IMR-90 (cell line): ENCODE data around the gene RGS17. TPM values are rescaled to one million over a fixed set of nuclear protein-coding genes. Genes with fewer than 3 reads are reported as not detected.

Experiments
- ATAC-seq: fragments of 200-7000 bp; cut with Tn5 transposase; 2 replicates; pipeline ENCODE4 v1.9.1; 2020; ENCODE audit warnings: low read depth, mild to moderate bottlenecking, moderate library complexity
- BruUV-seq: library from RNA; stranded (reverse); fragments of 400-500 nt; replicated peaks from 2 replicates; lab custom pipeline; 2021; lab: Mats Ljungman, UMichigan
- CTCF ChIA-PET: fragments of 300-600 bp; formaldehyde crosslinking; extraction: SDS; loops from one replicate; lab custom pipeline; 2021; ENCODE audit warnings: antibody characterized with exemption; lab: Yijun Ruan, JAX
- POLR2A ChIA-PET: fragments of 300-600 bp; sonication (Branson Sonifier 250); formaldehyde crosslinking; loops from one replicate; lab custom pipeline; 2022; ENCODE audit warnings: antibody characterized with exemption; ENCODE audit not compliant: unreplicated experiment; lab: Charles Lee
- DNase-seq: peaks from one replicate; pipeline ENCODE4 v3.0.0; 2013
- H2AFZ ChIP-seq: replicated peaks from 2 replicates; pipeline ENCODE3; 2013; ENCODE audit warnings: low read length, mild to moderate bottlenecking; ENCODE audit not compliant: poor library complexity
- H2AK5ac ChIP-seq: 2 replicates; pipeline ENCODE4 v1.6.1; 2013; ENCODE audit warnings: low read depth, low read length, inconsistent platforms
- H2AK9ac ChIP-seq: replicated peaks from 2 replicates; pipeline ENCODE3; 2013; ENCODE audit warnings: mild to moderate bottlenecking, low read depth, low read length, moderate library complexity; ENCODE audit not compliant: poor library complexity
- H2BK120ac ChIP-seq: 2 replicates; pipeline ENCODE4 v1.6.1; 2013; ENCODE audit warnings: low read depth, low read length, inconsistent platforms
- H2BK15ac ChIP-seq: 3 replicates; pipeline ENCODE4 v1.6.1; 2013; ENCODE audit warnings: low read depth, low read length, inconsistent platforms
- H2BK20ac ChIP-seq: 2 replicates; pipeline ENCODE4 v1.6.1; 2013; ENCODE audit warnings: low read depth, mild to moderate bottlenecking, inconsistent platforms, low read length, moderate library complexity
- H2BK5ac ChIP-seq: 2 replicates; pipeline ENCODE4 v1.6.1; 2013; ENCODE audit warnings: mild to moderate bottlenecking, low read depth, low read length, inconsistent platforms; ENCODE audit not compliant: poor library complexity, severe bottlenecking
- H3K14ac ChIP-seq: replicated peaks from 2 replicates; pipeline ENCODE4 v1.6.1; 2013; ENCODE audit warnings: low read depth, low read length, inconsistent platforms
- H3K18ac ChIP-seq: 2 replicates; pipeline ENCODE4 v1.6.1; 2013; ENCODE audit warnings: low read depth, low read length, control low read depth
- H3K23ac ChIP-seq: 2 replicates; pipeline ENCODE4 v1.6.1; 2013; ENCODE audit warnings: low read depth, low read length, inconsistent platforms
- H3K27ac ChIP-seq: 2 replicates; pipeline ENCODE4 v1.5.1; 2013; ENCODE audit warnings: mild to moderate bottlenecking, control low read depth, low read length; ENCODE audit not compliant: insufficient read depth
- H3K27me3 ChIP-seq: 2 replicates; pipeline ENCODE4 v1.6.1; 2013; ENCODE audit warnings: low read length; ENCODE audit not compliant: control insufficient read depth, insufficient read depth
- H3K36me3 ChIP-seq: 2 replicates; pipeline ENCODE4 v1.6.1; 2013; ENCODE audit warnings: low read length, mixed read lengths; ENCODE audit not compliant: control insufficient read depth, insufficient read depth
- H3K4ac ChIP-seq: 2 replicates; pipeline ENCODE4 v1.6.1; 2013; ENCODE audit warnings: low read depth, low read length, inconsistent platforms
- H3K4me1 ChIP-seq: 2 replicates; pipeline ENCODE4 v1.6.1; 2013; ENCODE audit warnings: low read length, mixed read lengths; ENCODE audit not compliant: control insufficient read depth, insufficient read depth
- H3K4me2 ChIP-seq: 2 replicates; pipeline ENCODE4 v1.6.1; 2013; ENCODE audit warnings: low read depth, mild to moderate bottlenecking, control low read depth, low read length, moderate library complexity
- H3K4me3 ChIP-seq: 2 replicates; pipeline ENCODE4 v1.5.1; 2013; ENCODE audit warnings: low read depth, mild to moderate bottlenecking, control low read depth, low read length, moderate library complexity; ENCODE audit not compliant: insufficient read depth
- H3K56ac ChIP-seq: 2 replicates; pipeline ENCODE4 v1.6.1; 2013; ENCODE audit warnings: low read length, inconsistent platforms; ENCODE audit not compliant: insufficient read depth; ENCODE audit errors: extremely low read depth
- H3K79me1 ChIP-seq, 2 experiments: 2 replicates each; pipeline ENCODE4 v1.6.1; 2013; ENCODE audit warnings: low read length in 2 of 2, inconsistent platforms in 1 of 2, low read depth in 1 of 2
- H3K9ac ChIP-seq: 2 replicates; pipeline ENCODE4 v1.6.1; 2013; ENCODE audit warnings: low read depth, low read length, control low read depth
- H3K9me1 ChIP-seq: 2 replicates; pipeline ENCODE4 v1.6.1; 2013; ENCODE audit warnings: low read length, inconsistent platforms; ENCODE audit not compliant: insufficient read depth
- H3K9me3 ChIP-seq: 2 replicates; pipeline ENCODE4 v1.6.1; 2013; ENCODE audit warnings: low read length; ENCODE audit not compliant: control insufficient read depth, insufficient read depth
- H4K20me1 ChIP-seq: 2 replicates; pipeline ENCODE4 v1.6.1; 2013; ENCODE audit warnings: low read length, inconsistent platforms; ENCODE audit not compliant: insufficient read depth
- H4K5ac ChIP-seq: 2 replicates; pipeline ENCODE4 v1.6.1; 2013; ENCODE audit warnings: mild to moderate bottlenecking, low read depth, low read length, control low read depth
- H4K8ac ChIP-seq, 2 experiments: 2 replicates each; pipeline ENCODE4 v1.6.1; 2013; ENCODE audit warnings: low read depth in 2 of 2, low read length in 2 of 2, control low read depth in 1 of 2, inconsistent platforms in 1 of 2
- H4K91ac ChIP-seq: 2 replicates; pipeline ENCODE4 v1.6.1; 2013; ENCODE audit warnings: low read depth, low read length, inconsistent platforms; ENCODE audit not compliant: insufficient read depth
- CHD1 ChIP-seq: IDR thresholded peaks from 2 replicates; pipeline ENCODE4 v1.6.1; 2012; ENCODE audit warnings: low read depth, low read length, improper control_type of control experiment
- WGBS, 2 experiments: methylation state at CpG; one replicate each; pipeline versions ENCODE4 v1.1.5 to v1.1.7; 2013; ENCODE audit warnings: missing lambda C conversion rate in 2 of 2; ENCODE audit not compliant: insufficient read length in 1 of 2; ENCODE audit errors: extremely low coverage in 2 of 2; 5-methylcytosine and 5-hydroxymethylcytosine counted together
- dilution Hi-C: fragments of 300-500 bp; cut with HindIII; formaldehyde crosslinking; loops from one replicate; pipeline ENCODE4 v1.14.3; 2018; ENCODE audit warnings: low sequenced_read_pairs; ENCODE audit not compliant: unreplicated experiment
- in situ Hi-C: fragments of 300-500 bp; cut with MboI; formaldehyde crosslinking; loops from 3 replicates; pipeline ENCODE4 v1.14.3; 2019; ENCODE audit warnings: low sequenced_read_pairs, inconsistent platforms, mixed read lengths
- intact Hi-C: fragments of 100-400 bp; cut with micrococcal nuclease; formaldehyde crosslinking; loops from 2 replicates; pipeline ENCODE4 v1.10.0; 2022
- polyA plus RNA-seq, 3 experiments: library from polyadenylated mRNA; depleted of rRNA; stranded (reverse); fragments of >200 nt; gene quantifications; 2 replicates each; pipeline ENCODE4 v1.2.3, GENCODE V29; 2012; ENCODE audit warnings: low replicate concordance in 1 of 3
- total RNA-seq: library from RNA; depleted of rRNA; stranded (reverse); fragments of >200 nt; gene quantifications from 2 replicates; pipeline ENCODE4 v1.2.3, GENCODE V29; 2012
- TF ChIP-seq, protein P1 (sequence below): fragments of 150-350 bp; IDR thresholded peaks from 2 replicates; pipeline ENCODE4 v1.6.1; 2016; ENCODE audit warnings: low read depth, mild to moderate bottlenecking, low read length, moderate library complexity, borderline replicate concordance

RGS17 gene
- total and polyA plus RNA-seq, 2 of the 4 experiments (the other 2 are of a cell fraction): 0.75 to 1.4 TPM

DNA sequence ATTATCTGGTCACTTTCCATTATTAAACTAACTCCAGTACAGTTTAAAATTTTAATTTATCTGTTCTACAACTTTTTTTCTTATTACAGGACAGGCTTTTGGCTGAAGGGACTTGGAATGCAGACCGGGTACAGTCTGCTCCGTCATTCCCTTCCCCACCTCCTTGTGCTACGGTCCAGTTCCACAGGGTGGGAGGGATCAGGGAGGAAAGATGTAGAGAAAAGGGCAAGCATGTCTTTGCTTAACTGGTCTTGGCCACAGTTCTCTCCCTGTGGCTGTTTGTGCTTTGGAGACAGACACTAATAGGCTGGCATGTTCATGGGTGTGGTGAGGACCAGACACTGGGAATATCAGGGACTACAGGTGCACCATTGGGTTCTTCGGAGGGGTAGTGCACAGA lies 12.1 kb upstream of the RGS17 start:
- H3K27me3 ChIP-seq: 0 out of 2 replicates have a peak, but pooled peaks cover 2% of the 10 kb centered on the region
- no peaks in the 10 kb centered on the region for H4K20me1 ChIP-seq
- TF ChIP-seq, protein P1, sequence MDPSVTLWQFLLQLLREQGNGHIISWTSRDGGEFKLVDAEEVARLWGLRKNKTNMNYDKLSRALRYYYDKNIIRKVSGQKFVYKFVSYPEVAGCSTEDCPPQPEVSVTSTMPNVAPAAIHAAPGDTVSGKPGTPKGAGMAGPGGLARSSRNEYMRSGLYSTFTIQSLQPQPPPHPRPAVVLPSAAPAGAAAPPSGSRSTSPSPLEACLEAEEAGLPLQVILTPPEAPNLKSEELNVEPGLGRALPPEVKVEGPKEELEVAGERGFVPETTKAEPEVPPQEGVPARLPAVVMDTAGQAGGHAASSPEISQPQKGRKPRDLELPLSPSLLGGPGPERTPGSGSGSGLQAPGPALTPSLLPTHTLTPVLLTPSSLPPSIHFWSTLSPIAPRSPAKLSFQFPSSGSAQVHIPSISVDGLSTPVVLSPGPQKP: no peak
- TF ChIP-seq CHD1: no peak
- H3K36me3 ChIP-seq: no peaks in the 10 kb centered on the region
- DNase-seq (no peak), ATAC-seq (no peak)
- H3K18ac ChIP-seq: no peak overlapping the region
- no peak overlapping the region for H3K9ac ChIP-seq
- no peak overlapping the region for H4K5ac ChIP-seq
- CTCF ChIA-PET: no interaction called here
- no peak overlapping the region for H2BK120ac ChIP-seq
- no peak overlapping the region for H2BK15ac ChIP-seq
- no peak overlapping the region for H3K23ac ChIP-seq
- no peak overlapping the region for H4K91ac ChIP-seq
- H2AK9ac ChIP-seq: no peak overlapping the region
- in situ Hi-C loops: no loop called here
- no peak overlapping the region for H2AFZ ChIP-seq
- POLR2A ChIA-PET: no interaction called here
- no peak overlapping the region for H2BK5ac ChIP-seq
- BruUV-seq: no TSS peak
- dilution Hi-C loops: no loop called here
- WGBS, 2 experiments: no CpG with 5 or more reads among the region's 4 CpGs
- no peak overlapping the region for H3K56ac ChIP-seq
- no peaks in the 10 kb centered on the region for H3K9me3 ChIP-seq
- no peaks in the 10 kb centered on the region for H3K79me1 ChIP-seq
- no peaks in the 10 kb centered on the region for H3K9me1 ChIP-seq
- no peak overlapping the region for H2BK20ac ChIP-seq
- no peak overlapping the region for H3K27ac ChIP-seq
- intact Hi-C loops: no loop called here
- no peak overlapping the region for H3K4me3 ChIP-seq
- no peaks in the 10 kb centered on the region for H3K4me1 ChIP-seq
- H3K4me2 ChIP-seq: no peak overlapping the region
- no peak overlapping the region for H3K14ac ChIP-seq
- no peak overlapping the region for H3K4ac ChIP-seq
- no peak overlapping the region for H4K8ac ChIP-seq
- H2AK5ac ChIP-seq: no peak overlapping the region
